GM19467 (cell line): Measurements from ENCODE around the gene ANKDD1A.

Source experiments
- ATAC-seq: cut with Tn5 transposase; IDR thresholded peaks from one replicate; pipeline ENCODE4 v1.9.1; 2021; ENCODE audit warnings: mild to moderate bottlenecking, moderate library complexity; ENCODE audit not compliant: unreplicated experiment

The ANKDD1A gene

DNA sequence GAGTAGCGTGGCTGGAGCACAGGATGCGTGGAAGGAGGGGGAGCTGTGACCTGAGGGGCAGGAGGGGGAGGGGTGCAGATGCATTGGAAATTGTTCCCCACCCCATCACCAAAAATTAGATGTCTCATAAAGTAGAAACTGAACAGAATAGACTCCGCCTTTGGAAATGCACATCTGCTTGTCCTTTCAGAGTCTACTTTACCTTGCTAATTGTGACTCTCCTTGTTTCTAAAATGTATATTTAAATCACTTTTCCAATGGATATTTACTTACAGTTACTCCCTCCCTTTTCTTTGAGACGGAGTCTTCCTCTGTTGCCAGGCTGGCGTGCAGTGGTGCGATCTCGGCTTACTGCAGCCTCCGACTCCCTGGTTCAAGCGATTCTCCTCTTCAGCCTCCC is 47.4 kb downstream of the ANKDD1A start:
- ATAC-seq, result no peak

DNA sequence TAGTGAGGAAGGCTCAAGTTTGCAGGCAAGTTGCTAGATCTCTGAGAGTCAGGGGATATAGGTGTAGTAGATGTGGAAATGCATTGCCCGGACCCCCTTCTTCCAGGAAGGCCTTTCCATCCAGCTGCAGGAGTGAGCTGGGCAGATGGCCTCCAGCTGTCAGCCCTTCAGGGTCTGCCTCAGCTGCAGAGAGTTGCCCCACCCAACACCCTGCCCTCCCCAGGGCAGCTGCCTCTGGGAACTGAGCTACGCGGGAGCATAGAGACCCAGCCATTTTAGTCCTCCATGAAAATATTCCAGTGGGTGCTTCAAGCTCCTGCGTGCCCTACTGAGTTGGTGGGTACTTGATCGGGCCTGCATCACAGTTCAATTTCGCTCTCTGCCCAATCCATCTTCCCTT is 48.5 kb downstream of the ANKDD1A start:
- no peak for ATAC-seq

- ATAC-seq, result no peak
These were observed 49.3 kb downstream of the ANKDD1A start for GRCh38 chr15:64961013-64961412.

DNA sequence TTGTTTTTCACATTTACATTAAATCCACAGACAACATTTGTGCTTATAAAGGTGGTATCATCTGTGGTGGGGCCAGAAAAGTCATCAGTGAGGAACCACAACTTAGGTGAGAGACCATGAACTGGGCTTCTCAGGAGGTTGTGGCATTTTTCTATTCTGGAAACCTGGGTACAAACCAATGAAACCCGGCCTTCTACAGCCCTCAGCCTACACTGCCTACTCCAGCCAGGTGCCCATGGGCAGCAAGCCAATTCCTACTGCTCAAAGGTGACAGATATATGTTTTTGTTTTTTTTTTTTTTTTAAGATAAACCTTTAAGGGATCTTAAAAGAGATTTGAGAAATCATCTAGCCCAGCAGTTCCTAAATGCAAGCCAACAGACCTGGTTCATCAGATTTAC is 57.7 kb downstream of the ANKDD1A start:
- ATAC-seq, result no peak

DNA sequence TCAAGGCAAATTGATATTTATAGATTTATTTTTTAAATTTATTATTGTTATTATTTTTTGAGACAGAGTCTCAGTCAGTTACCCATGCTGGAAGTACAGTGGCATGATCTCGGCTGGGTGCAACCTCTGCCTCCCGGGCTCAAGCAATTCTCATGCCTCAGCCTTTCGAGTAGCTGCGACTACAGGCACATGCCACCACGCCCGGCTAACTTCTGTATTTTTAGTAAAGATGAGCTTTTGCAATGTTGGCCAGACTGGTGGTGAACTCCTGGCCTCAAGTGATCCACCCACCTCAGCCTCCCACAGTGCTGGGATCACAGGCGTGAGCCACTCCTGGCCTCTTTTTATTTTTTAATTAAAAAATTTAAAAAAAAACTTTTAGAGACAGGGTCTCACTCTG is 59.0 kb downstream of the ANKDD1A start:
- no peak for ATAC-seq

DNA sequence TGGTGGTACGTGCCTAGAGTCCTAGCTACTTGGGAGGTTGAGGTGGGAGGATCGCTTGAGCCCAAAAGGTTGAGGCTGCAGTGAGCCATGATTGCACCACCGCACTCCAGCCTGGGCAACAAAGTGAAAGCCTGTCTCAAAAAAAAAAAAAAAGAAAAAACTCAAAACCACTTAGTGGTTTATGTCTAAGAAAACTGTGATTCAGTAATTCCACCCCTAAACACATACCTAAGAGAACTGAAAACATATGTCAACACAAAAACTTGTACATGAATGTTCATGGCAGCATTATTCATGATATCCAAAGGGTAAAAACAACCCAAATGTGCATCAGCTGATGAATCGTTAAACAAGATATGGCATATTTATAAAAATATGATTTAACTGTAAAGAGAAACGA is 63.7 kb downstream of the ANKDD1A start:
- ATAC-seq, result no peak

DNA sequence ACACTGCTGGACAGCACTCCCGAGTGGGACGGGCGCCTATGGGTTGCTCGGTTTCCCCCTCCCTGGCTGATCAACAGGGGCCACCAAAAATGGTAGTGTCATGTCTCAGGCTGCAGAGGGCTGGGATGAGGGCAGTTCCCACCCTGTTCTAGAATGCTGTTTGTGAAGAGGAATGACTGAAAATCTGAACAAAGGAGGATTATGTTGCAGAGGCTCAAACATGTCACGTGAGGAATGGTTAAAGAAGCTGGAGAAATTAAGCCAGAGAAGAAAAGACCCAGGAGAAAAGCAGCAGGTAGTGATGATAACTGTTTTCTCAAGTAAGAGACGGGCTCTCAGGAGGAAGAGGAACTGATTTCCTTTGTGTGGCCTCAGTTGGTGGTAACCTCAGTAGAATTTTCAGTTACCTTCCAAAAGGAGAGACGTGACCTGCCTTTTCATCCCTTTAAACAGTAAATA is 67.6 kb downstream of the ANKDD1A start:
- no peak for ATAC-seq

GRCh38 chr15:64981812-64982431 is 70.2 kb downstream of the ANKDD1A start:
- no peak for ATAC-seq

- no peak for ATAC-seq
These were observed 70.8 kb downstream of the ANKDD1A start for GRCh38 chr15:64982472-64982871.

DNA sequence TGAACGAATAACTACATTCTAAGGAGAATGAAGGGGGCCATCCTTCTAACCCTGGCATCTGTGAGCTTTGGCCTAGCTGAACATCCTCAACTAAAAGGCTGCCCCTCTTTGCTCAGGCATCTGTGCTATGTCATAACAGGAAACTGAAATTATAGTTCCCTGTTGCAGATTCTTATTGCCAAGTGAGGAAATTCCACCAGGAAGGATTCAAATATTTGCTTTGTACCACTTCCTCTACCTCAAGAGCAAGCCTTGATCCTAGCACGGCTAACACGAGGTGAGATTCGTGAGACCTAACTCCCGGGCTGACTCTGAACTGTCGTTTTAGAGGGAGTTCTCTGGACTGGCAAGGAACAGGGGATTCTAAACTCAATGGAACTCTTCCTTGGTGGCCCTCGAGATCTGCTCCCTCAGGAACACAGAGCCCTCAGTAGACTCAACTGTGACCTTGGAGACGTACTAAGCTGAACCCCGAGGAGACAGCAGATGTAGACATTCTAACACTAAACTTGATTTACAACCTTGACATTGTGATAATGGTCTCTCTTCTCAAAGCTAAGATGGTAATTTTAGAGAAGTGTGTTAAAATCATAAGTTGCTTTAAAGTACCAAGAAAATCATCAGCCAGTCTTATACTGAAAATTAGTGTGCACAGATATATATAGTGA is 73.8 kb downstream of the ANKDD1A start:
- ATAC-seq, result no peak

DNA sequence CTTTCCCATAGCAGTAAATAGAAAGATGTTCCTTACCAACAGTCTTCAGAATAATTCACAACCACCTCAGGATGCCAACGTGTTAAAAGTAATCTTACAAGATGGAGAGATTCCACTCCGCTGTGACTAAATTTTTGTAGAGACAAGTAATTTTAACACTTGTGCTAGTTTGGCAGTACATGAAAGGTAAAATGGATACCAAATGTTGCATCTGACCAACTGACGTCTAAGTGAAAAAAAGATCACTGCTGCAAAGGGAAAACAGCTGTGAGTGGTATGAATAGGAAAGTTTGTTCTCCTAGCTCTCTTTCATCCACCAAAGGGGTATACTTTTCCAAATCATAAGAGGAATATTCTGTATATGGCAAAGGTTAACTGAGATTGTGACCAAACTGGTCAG is 75.4 kb downstream of the ANKDD1A start:
- ATAC-seq, result no peak

GRCh38 chr15:64989416-64990167 is 77.9 kb downstream of the ANKDD1A start, which contains the start of gene SPG21:
TSS of gene SPG21 (minus strand) at chr15:64989914. CDS start at chr15:64983569, 6,345 bp downstream.
- ATAC-seq, result peak; percentile 93

GRCh38 chr15:64990168-64990470 is 78.4 kb downstream of the ANKDD1A start:
- no peak for ATAC-seq

DNA sequence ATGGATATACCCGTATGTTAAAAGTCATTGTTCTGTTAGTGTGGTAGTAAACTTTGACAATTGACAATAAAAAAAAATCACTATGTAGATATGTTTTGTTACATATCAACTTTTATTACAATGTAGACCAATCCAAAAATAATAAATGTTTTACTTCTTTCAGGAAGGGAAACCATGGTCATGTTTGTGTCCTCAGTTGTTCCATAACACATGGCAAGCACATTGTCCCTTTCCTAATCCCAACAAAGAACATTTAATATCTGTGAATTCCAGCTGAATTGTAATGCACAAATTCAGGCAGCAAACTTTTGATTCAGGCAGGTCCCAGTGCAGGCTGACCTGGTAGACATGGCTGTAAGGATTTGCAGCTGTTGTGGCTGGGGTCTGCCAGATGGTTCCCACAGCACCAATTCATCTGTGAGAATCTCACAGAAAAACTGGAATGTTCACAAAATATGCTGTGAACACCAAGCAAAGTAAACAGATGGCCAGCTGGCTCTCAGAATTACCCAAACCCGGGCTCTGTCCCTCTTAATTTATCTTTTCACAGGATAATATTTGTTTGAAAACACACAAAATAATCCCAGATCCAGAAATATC is 79.9 kb downstream of the ANKDD1A start:
- ATAC-seq, result no peak

- ATAC-seq, result no peak
These were observed 81.6 kb downstream of the ANKDD1A start for GRCh38 chr15:64993290-64993689.

- no peak for ATAC-seq
These were observed 85.4 kb downstream of the ANKDD1A start for GRCh38 chr15:64997066-64997465.

GRCh38 chr15:64997745-64998375 is 86.2 kb downstream of the ANKDD1A start:
- no peak for ATAC-seq

DNA sequence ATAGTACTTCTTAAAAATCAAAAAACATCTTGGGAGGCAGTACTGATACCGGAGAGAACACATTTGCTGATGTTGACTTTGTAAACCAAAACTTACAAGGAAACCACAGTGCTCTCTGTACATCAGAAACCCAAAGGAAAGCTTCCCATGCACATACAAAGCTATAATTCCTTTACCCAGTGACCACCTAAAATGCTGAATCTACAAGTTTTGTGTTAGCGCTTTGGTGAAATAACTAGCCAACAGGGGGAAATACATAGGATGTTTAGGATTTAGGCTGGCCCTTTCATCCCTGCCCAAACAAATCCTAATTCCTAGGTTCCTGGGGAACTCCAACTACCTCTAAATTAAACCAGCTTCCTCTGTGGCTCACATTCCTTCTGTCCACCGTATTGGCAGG is 93.3 kb downstream of the ANKDD1A start:
- no peak for ATAC-seq

DNA sequence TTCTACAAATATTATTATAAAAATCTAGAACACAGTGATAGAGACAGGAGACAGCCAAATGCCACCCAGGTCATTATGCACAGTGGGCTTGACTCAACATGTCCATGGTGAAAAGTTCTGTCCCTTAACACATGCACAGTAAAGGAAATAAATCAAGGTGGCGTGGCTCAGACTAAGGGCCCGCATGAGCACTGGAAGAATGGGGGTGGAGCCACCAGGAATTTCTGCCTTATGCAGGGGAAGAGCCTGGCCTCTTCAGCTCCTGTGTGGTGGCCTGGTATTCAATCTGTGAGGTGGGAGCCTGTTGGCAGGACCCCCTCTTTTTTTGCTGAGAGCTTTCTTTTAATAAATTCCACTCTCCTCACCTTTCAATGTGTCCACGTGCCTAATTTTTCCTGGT is 95.2 kb downstream of the ANKDD1A start:
- no peak for ATAC-seq
